Body of pancreas (tissue), 4 donors: Measurements from ENCODE around the gene MSN. TPM values are rescaled to one million over a fixed set of nuclear protein-coding genes. Genes with fewer than 3 reads are reported as not detected.

Experiments
- ATAC-seq: fragments of 150-250 bp; one replicate; pipeline ENCODE4 v1.9.1; 2016
- DNase-seq, 4 donors: peaks; one replicate each; pipeline ENCODE4 v3.0.0-alpha.2; 2019
- H3K27ac ChIP-seq, 4 donors: fragments of 200-600 bp; sonication (generic); 1 replicate in 3 of 4; 2 replicates in 1 of 4; pipeline versions ENCODE4 v1.5.1 to v1.6.1; 2016 to 2019; ENCODE audit warnings: mild to moderate bottlenecking in 1 of 4, mixed read lengths in 1 of 4, moderate library complexity in 1 of 4
- H3K27me3 ChIP-seq, 2 donors: fragments of 200-600 bp; sonication (generic); one replicate each; pipeline ENCODE4 v1.6.0; 2016; ENCODE audit warnings: mild to moderate bottlenecking in 1 of 2
- H3K36me3 ChIP-seq, 2 donors: fragments of 200-600 bp; sonication (generic); replicated peaks in 1 of 2; 2 replicates each; pipeline ENCODE4 v1.5.1; 2016; ENCODE audit warnings: low read depth in 2 of 2; ENCODE audit not compliant: insufficient read depth in 1 of 2
- H3K4me1 ChIP-seq: fragments of 200-600 bp; sonication (generic); one replicate; pipeline ENCODE4 v1.6.0; 2016
- H3K4me3 ChIP-seq, 2 donors: fragments of 200-600 bp; sonication (generic); 1 replicate in 1 of 2; 2 replicates in 1 of 2; pipeline ENCODE4 v1.5.1; 2016 to 2019
- H3K9me3 ChIP-seq, 3 donors: fragments of 200-600 bp; sonication (generic); 1 replicate in 2 of 3; 2 replicates in 1 of 3; pipeline ENCODE4 v1.5.1; 2016
- CTCF ChIP-seq, 7 experiments: fragments of 450-650 bp in 4 of 7; fragments of 200-600 bp in 3 of 7; sonication (generic) in 3 of 7; IDR thresholded peaks; one replicate each; pipeline ENCODE4 v1.5.1; 2016 to 2019; ENCODE audit warnings: antibody characterized with exemption in 7 of 7
- POLR2A ChIP-seq, 3 donors: fragments of 450-650 bp; IDR thresholded peaks; one replicate each; pipeline ENCODE4 v1.6.1; 2016; ENCODE audit warnings: antibody characterized with exemption in 3 of 3, mild to moderate bottlenecking in 2 of 3
- WGBS, 2 donors: methylation state at CpG; one replicate each; pipeline ENCODE4 v1.1.5; 2017; 5-methylcytosine and 5-hydroxymethylcytosine counted together
- intact Hi-C: fragments of 100-400 bp; cut with DNase I; formaldehyde crosslinking; loops from one replicate; pipeline ENCODE4 v1.15.1; 2023
- total RNA-seq, 2 donors: library from RNA; depleted of rRNA; stranded (reverse); fragments of >200 nt; gene quantifications; one replicate each; pipeline ENCODE4 v1.1.0, GENCODE V29; 2016

The MSN gene
- total RNA-seq, 2 donors from 2014 or later: 49.1 to 50.8 TPM

- no peak for TF ChIP-seq CTCF (IDR thresholded peaks at IDR 0.05)
- TF ChIP-seq POLR2A (IDR thresholded peaks at IDR 0.05): no peak
- peaks cover 6% of the 10 kb centered on the region for H3K4me1 ChIP-seq
- H3K27me3 ChIP-seq: no peaks in the 10 kb centered on the region
- DNase-seq (peak in 3 of 4 donors; percentile 15 to 48 (median 37)), ATAC-seq (peak; percentile 72)
- peak overlapping the region in 2 of 4 donors; percentile 36 to 61 for H3K27ac ChIP-seq
- no peaks in the 10 kb centered on the region for H3K9me3 ChIP-seq
- 48 to 64% methylated on average over 3 to 5 of the region's 5 CpGs for WGBS, 2 donors
- H3K4me3 ChIP-seq: no peak overlapping the region
- no peaks in the 10 kb centered on the region for H3K36me3 ChIP-seq
- intact Hi-C loops: no loop called here
These were observed 38.8 kb downstream of the MSN start for GRCh38 chrX:65706041-65706828.

- H3K4me3 ChIP-seq: no peak overlapping the region
- intact Hi-C loops: no loop called here
- TF ChIP-seq POLR2A (IDR thresholded peaks at IDR 0.05): no peak
- no peak for TF ChIP-seq CTCF (IDR thresholded peaks at IDR 0.05)
- peak overlapping the region in 2 of 4 donors; percentile 36 to 61 for H3K27ac ChIP-seq
- peaks cover 6% of the 10 kb centered on the region for H3K4me1 ChIP-seq
- ATAC-seq: no peak
- H3K36me3 ChIP-seq: no peaks in the 10 kb centered on the region
- no peaks in the 10 kb centered on the region for H3K9me3 ChIP-seq
- H3K27me3 ChIP-seq: no peaks in the 10 kb centered on the region
- no peak for DNase-seq
- 50 to 55% methylated on average over 1 to 2 of the region's 2 CpGs for WGBS, 2 donors
These were observed 39.7 kb downstream of the MSN start for GRCh38 chrX:65707151-65707550.

GRCh38 chrX:65712005-65712806, 44.8 kb downstream of the MSN start:
- DNase-seq (no peak), ATAC-seq (no peak)
- Histone ChIP-seq H3K27ac (no peak overlapping the region), H3K4me3 (no peak overlapping the region), H3K4me1 (no peaks in the 10 kb centered on the region), H3K36me3 (no peaks in the 10 kb centered on the region), H3K27me3 (no peaks in the 10 kb centered on the region), H3K9me3 (no peaks in the 10 kb centered on the region)
- no peak for TF ChIP-seq POLR2A (IDR thresholded peaks at IDR 0.05)
- TF ChIP-seq CTCF (IDR thresholded peaks at IDR 0.05): no peak
- intact Hi-C loops: no loop called here
- WGBS, 2 donors: 60 to 82% methylated on average over 6 of the region's 6 CpGs

- TF ChIP-seq CTCF (IDR thresholded peaks at IDR 0.05): no peak
- TF ChIP-seq POLR2A (IDR thresholded peaks at IDR 0.05): no peak
- 93 to 100% methylated on average over 2 to 4 of the region's 4 CpGs for WGBS, 2 donors
- no peak overlapping the region for H3K27ac ChIP-seq
- intact Hi-C loops: no loop called here
- H3K4me1 ChIP-seq: peaks cover 6% of the 10 kb centered on the region
- no peaks in the 10 kb centered on the region for H3K36me3 ChIP-seq
- H3K4me3 ChIP-seq: no peak overlapping the region
- ATAC-seq (no peak), DNase-seq (no peak)
- no peaks in the 10 kb centered on the region for H3K9me3 ChIP-seq
- no peaks in the 10 kb centered on the region for H3K27me3 ChIP-seq
These were observed 51.1 kb downstream of the MSN start for GRCh38 chrX:65718538-65718937.
